MCF 10A (cell line): ENCODE measurements around the gene SCUBE2. TPM values are rescaled to one million over a fixed set of nuclear protein-coding genes. Genes with fewer than 3 reads are reported as not detected.

Experiments used
- BruUV-seq: library from RNA; stranded (reverse); fragments of 400-500 nt; replicated peaks from 2 replicates; lab custom pipeline; 2021; lab: Mats Ljungman, UMichigan
- CTCF ChIA-PET: fragments of 300-600 bp; sonication (Branson Sonifier 250); formaldehyde crosslinking; extraction: SDS; loops from one replicate; lab custom pipeline; 2021; ENCODE audit warnings: antibody characterized with exemption, inconsistent platforms; lab: Yijun Ruan, JAX
- POLR2A ChIA-PET: fragments of 300-600, 350-650 bp; sonication (Branson Sonifier 250); formaldehyde crosslinking; extraction: SDS; loops from one replicate; lab custom pipeline; 2020; ENCODE audit warnings: antibody characterized with exemption, inconsistent platforms; lab: Yijun Ruan, JAX
- DNase-seq: peaks from one replicate; pipeline ENCODE4 v3.0.0-alpha.2; 2018; ENCODE audit not compliant: unreplicated experiment
- H3K27ac Mint-ChIP-seq: one replicate; pipeline ENCODE4 v1.8.0; 2022; ENCODE audit warnings: mild to moderate bottlenecking, low read depth, mixed read lengths; ENCODE audit not compliant: unreplicated experiment
- H3K27me3 Mint-ChIP-seq: one replicate; pipeline ENCODE4 v1.8.0; 2022; ENCODE audit warnings: mixed read lengths; ENCODE audit not compliant: insufficient read depth, unreplicated experiment
- H3K36me3 Mint-ChIP-seq: one replicate; pipeline ENCODE4 v1.8.0; 2022; ENCODE audit warnings: mild to moderate bottlenecking, moderate library complexity, mixed read lengths; ENCODE audit not compliant: insufficient read depth, unreplicated experiment
- H3K4me1 Mint-ChIP-seq: one replicate; pipeline ENCODE4 v1.8.0; 2022; ENCODE audit warnings: mixed read lengths; ENCODE audit not compliant: insufficient read depth, unreplicated experiment
- H3K4me3 Mint-ChIP-seq: one replicate; pipeline ENCODE4 v1.8.0; 2022; ENCODE audit warnings: mild to moderate bottlenecking, moderate library complexity, mixed read lengths; ENCODE audit not compliant: unreplicated experiment
- H3K9me3 Mint-ChIP-seq: one replicate; pipeline ENCODE4 v1.8.0; 2022; ENCODE audit warnings: mixed read lengths; ENCODE audit not compliant: unreplicated experiment
- CTCF ChIP-seq: fragments of 200-600 bp; IDR thresholded peaks from one replicate; pipeline ENCODE4 v1.8.0; 2022; ENCODE audit warnings: antibody characterized with exemption, mild to moderate bottlenecking; ENCODE audit not compliant: unreplicated experiment
- intact Hi-C: fragments of 100-400 bp; cut with micrococcal nuclease; formaldehyde crosslinking; loops from 2 replicates; pipeline ENCODE4 v1.14.1; 2022
- total RNA-seq: library from RNA; stranded (reverse); gene quantifications from 2 replicates; pipeline ENCODE4 v1.2.3, GENCODE V29; 2022

The SCUBE2 gene
- total RNA-seq, 1 experiment from 2014 or later: 0.93 TPM

GRCh38 chr11:9126636-9127035, 35.2 kb upstream of the SCUBE2 start:
- intact Hi-C loops: no loop called here
- BruUV-seq: no TSS peak
- no peaks in the 10 kb centered on the region for H3K4me1 Mint-ChIP-seq
- no peak for TF ChIP-seq CTCF
- POLR2A ChIA-PET: no interaction called here
- H3K36me3 Mint-ChIP-seq: no peaks in the 10 kb centered on the region
- CTCF ChIA-PET: no interaction called here
- no peak overlapping the region for H3K4me3 Mint-ChIP-seq
- H3K9me3 Mint-ChIP-seq: no peaks in the 10 kb centered on the region
- no peak for DNase-seq
- no peaks in the 10 kb centered on the region for H3K27me3 Mint-ChIP-seq
- H3K27ac Mint-ChIP-seq: no peak overlapping the region

- TF ChIP-seq CTCF: no peak
- no TSS peak for BruUV-seq
- Mint-ChIP-seq H3K4me1 (no peaks in the 10 kb centered on the region), H3K27ac (no peak overlapping the region), H3K9me3 (no peaks in the 10 kb centered on the region), H3K36me3 (no peaks in the 10 kb centered on the region), H3K4me3 (no peak overlapping the region), H3K27me3 (no peaks in the 10 kb centered on the region)
- POLR2A ChIA-PET: no interaction called here
- intact Hi-C loops: no loop called here
- DNase-seq: no peak
- CTCF ChIA-PET: interaction anchor here (0.7 to 2.0 kb wide), 3 partner anchors 12 to 25 kb away, joined by 3 to 7 read pairs (median 3); no protein-coding TSS in a partner anchor
Observed at GRCh38 chr11:9125185-9125886, 33.9 kb upstream of the SCUBE2 start.

- no TSS peak for BruUV-seq
- H3K27ac Mint-ChIP-seq: no peak overlapping the region
- POLR2A ChIA-PET: no interaction called here
- CTCF ChIA-PET: interaction anchor here (0.7 to 1.0 kb wide), 2 partner anchors 13 to 14 kb away, joined by 4 to 5 read pairs; no protein-coding TSS in a partner anchor
- H3K4me3 Mint-ChIP-seq: no peak overlapping the region
- H3K4me1 Mint-ChIP-seq: no peaks in the 10 kb centered on the region
- H3K27me3 Mint-ChIP-seq: no peaks in the 10 kb centered on the region
- no peak for TF ChIP-seq CTCF
- DNase-seq: no peak
- H3K9me3 Mint-ChIP-seq: no peaks in the 10 kb centered on the region
- intact Hi-C loops: no loop called here
- H3K36me3 Mint-ChIP-seq: no peaks in the 10 kb centered on the region
Observed at GRCh38 chr11:9123595-9124304, 32.4 kb upstream of the SCUBE2 start.

GRCh38 chr11:9121469-9121796, 30.0 kb upstream of the SCUBE2 start:
- no peaks in the 10 kb centered on the region for H3K4me1 Mint-ChIP-seq
- no peak for TF ChIP-seq CTCF
- ChIA-PET POLR2A (no interaction called here), CTCF (interaction anchor here (1.0 kb wide), 1 partner anchor 28 kb away, joined by 4 read pairs; no protein-coding TSS in a partner anchor)
- H3K9me3 Mint-ChIP-seq: no peaks in the 10 kb centered on the region
- intact Hi-C loops: no loop called here
- no peaks in the 10 kb centered on the region for H3K27me3 Mint-ChIP-seq
- no peak for DNase-seq
- H3K27ac Mint-ChIP-seq: no peak overlapping the region
- H3K4me3 Mint-ChIP-seq: no peak overlapping the region
- H3K36me3 Mint-ChIP-seq: no peaks in the 10 kb centered on the region
- no TSS peak for BruUV-seq
